Upper lobe of left lung (tissue), 6 donors: ENCODE measurements around the gene MAMDC4. TPM values are rescaled to one million over a fixed set of nuclear protein-coding genes. Genes with fewer than 3 reads are reported as not detected.

Experiments
- ATAC-seq, 2 donors: fragments of 200-7000 bp; cut with Tn5 transposase; one replicate each; pipeline ENCODE4 v1.9.1; 2022; ENCODE audit warnings: mild to moderate bottlenecking in 2 of 2, moderate library complexity in 2 of 2; ENCODE audit not compliant: low FRiP score in 2 of 2
- DNase-seq, 2 donors: peaks; one replicate each; pipeline ENCODE4 v3.0.0-alpha.2; 2019 to 2020
- H3K27ac ChIP-seq, 4 donors: fragments of 200-600 bp; sonication (generic); one replicate each; pipeline ENCODE4 v1.5.1; 2016 to 2019
- H3K27me3 ChIP-seq, 4 donors: fragments of 200-600 bp; sonication (generic); one replicate each; pipeline ENCODE4 v1.5.1; 2017 to 2019
- H3K36me3 ChIP-seq, 4 donors: fragments of 200-600 bp; sonication (generic); one replicate each; pipeline ENCODE4 v1.5.1; 2016 to 2019
- H3K4me1 ChIP-seq, 4 donors: fragments of 200-600 bp; sonication (generic); one replicate each; pipeline ENCODE4 v1.5.1; 2018 to 2019
- H3K4me3 ChIP-seq, 4 donors: fragments of 200-600 bp; sonication (generic); one replicate each; pipeline ENCODE4 v1.5.1; 2017 to 2019; ENCODE audit warnings: mild to moderate bottlenecking in 2 of 4, moderate library complexity in 1 of 4
- H3K9me3 ChIP-seq, 4 donors: fragments of 200-600 bp; sonication (generic); one replicate each; pipeline ENCODE4 v1.5.1; 2018 to 2019
- CTCF ChIP-seq, 6 experiments: fragments of 450-650 bp in 4 of 6; fragments of 200-600 bp in 2 of 6; sonication (generic) in 2 of 6; IDR thresholded peaks; one replicate each; pipeline ENCODE4 v1.5.1; 2016 to 2019; ENCODE audit warnings: antibody characterized with exemption in 6 of 6
- EP300 ChIP-seq, 4 donors: sonication (generic); formaldehyde crosslinking; IDR thresholded peaks; one replicate each; pipeline ENCODE4 v1.5.1; 2017; ENCODE audit warnings: antibody characterized with exemption in 4 of 4, control low read depth in 2 of 4
- POLR2A ChIP-seq, 4 donors: fragments of 450-650 bp; IDR thresholded peaks; one replicate each; pipeline ENCODE4 v1.5.1; 2016 to 2017; ENCODE audit warnings: antibody characterized with exemption in 4 of 4, mild to moderate bottlenecking in 2 of 4
- POLR2AphosphoS5 ChIP-seq, 2 donors: sonication (generic); formaldehyde crosslinking; IDR thresholded peaks; one replicate each; pipeline ENCODE4 v1.5.1; 2017; ENCODE audit warnings: antibody characterized with exemption in 2 of 2
- WGBS, 2 donors: methylation state at CpG; one replicate each; pipeline ENCODE4 v1.1.5; 2017 to 2018; 5-methylcytosine and 5-hydroxymethylcytosine counted together
- total RNA-seq, 6 donors: library from RNA; depleted of rRNA in 4 of 6; stranded (reverse); fragments of >200 nt in 4 of 6; gene quantifications; one replicate each; pipeline versions ENCODE4 v1.1.0 to v1.2.1, GENCODE V29; 2016 to 2021
- donor health status: DM: no; HTN: no; CAD: no; lungs with moderate emphysema.
- donor health status: DM: no; HTN: yes; CAD: no; lungs with severe emphysema.

The MAMDC4 gene
- total RNA-seq, 6 donors from 2014 or later = 2.1 to 18.9 (median 11.0) TPM

GRCh38 chr9:136857581-136858412 is 5.7 kb downstream of the MAMDC4 start:
- Histone ChIP-seq H3K4me1 (peaks cover 0 to 19% (median 7%) of the 10 kb centered on the region in 4 donors), H3K27me3 (no peaks in the 10 kb centered on the region), H3K36me3 (peaks cover 4 to 28% (median 23%) of the 10 kb centered on the region in 4 donors), H3K4me3 (no peak overlapping the region), H3K9me3 (no peaks in the 10 kb centered on the region), H3K27ac (no peak overlapping the region)
- DNase-seq (peak in 1 of 2 donors; percentile 77), ATAC-seq (peak in 1 of 2 donors; percentile 5)
- WGBS, 2 donors = 66 to 90% methylated on average over 7 to 8 of the region's 29 CpGs
- TF ChIP-seq POLR2AphosphoS5 (IDR thresholded peaks at IDR 0.05) = no peak
- TF ChIP-seq POLR2A (IDR thresholded peaks at IDR 0.05) = no peak
- no peak for TF ChIP-seq EP300 (IDR thresholded peaks at IDR 0.05)
- TF ChIP-seq CTCF (IDR thresholded peaks at IDR 0.05) = no peak

GRCh38 chr9:136858452-136858843 is 6.3 kb downstream of the MAMDC4 start:
- no peak overlapping the region for H3K27ac ChIP-seq
- TF ChIP-seq POLR2A (IDR thresholded peaks at IDR 0.05) (no peak), CTCF (IDR thresholded peaks at IDR 0.05) (no peak), EP300 (IDR thresholded peaks at IDR 0.05) (no peak), POLR2AphosphoS5 (IDR thresholded peaks at IDR 0.05) (no peak)

GRCh38 chr9:136858844-136859757 is 7.0 kb downstream of the MAMDC4 start:
- Histone ChIP-seq H3K9me3 (no peaks in the 10 kb centered on the region), H3K36me3 (peaks cover 11 to 39% (median 33%) of the 10 kb centered on the region in 4 donors), H3K4me1 (peaks cover 0 to 24% (median 7%) of the 10 kb centered on the region in 4 donors), H3K27me3 (no peaks in the 10 kb centered on the region), H3K4me3 (no peak overlapping the region), H3K27ac (peak overlapping the region in 1 of 4 donors; percentile 54)
- peak; percentile 11 to 23 for ATAC-seq
- WGBS, 2 donors = 65 to 66% methylated on average over 11 to 13 of the region's 20 CpGs
- DNase-seq = peak; percentile 60 to 90
- TF ChIP-seq CTCF (IDR thresholded peaks at IDR 0.05) = no peak
- no peak for TF ChIP-seq EP300 (IDR thresholded peaks at IDR 0.05)
- no peak for TF ChIP-seq POLR2A (IDR thresholded peaks at IDR 0.05)
- TF ChIP-seq POLR2AphosphoS5 (IDR thresholded peaks at IDR 0.05) = no peak

More at GRCh38 chr9:136858452-136858843, 6.3 kb downstream of the MAMDC4 start:
- Histone ChIP-seq H3K27me3 (no peaks in the 10 kb centered on the region), H3K4me3 (no peak overlapping the region), H3K4me1 (peaks cover 0 to 19% (median 7%) of the 10 kb centered on the region in 4 donors), H3K36me3 (peaks cover 8 to 34% (median 29%) of the 10 kb centered on the region in 4 donors), H3K9me3 (no peaks in the 10 kb centered on the region)
- 91 to 92% methylated on average over 13 to 15 of the region's 15 CpGs for whole genome bisulfite sequencing, 2 donors
- ATAC-seq (no peak), DNase-seq (peak in 1 of 2 donors; percentile 80)

GRCh38 chr9:136860529-136860928 is 8.4 kb downstream of the MAMDC4 start:
- Histone ChIP-seq H3K27me3 (no peaks in the 10 kb centered on the region), H3K4me1 (peaks cover 14 to 35% (median 17%) of the 10 kb centered on the region in 4 donors), H3K4me3 (no peak overlapping the region), H3K9me3 (no peaks in the 10 kb centered on the region), H3K27ac (no peak overlapping the region), H3K36me3 (peaks cover 11 to 39% (median 33%) of the 10 kb centered on the region in 4 donors)
- WGBS, 2 donors = 86 to 89% methylated on average over 7 to 9 of the region's 9 CpGs
- ATAC-seq (no peak), DNase-seq (peak in 1 of 2 donors; percentile 35)
- TF ChIP-seq POLR2AphosphoS5 (IDR thresholded peaks at IDR 0.05) (no peak), EP300 (IDR thresholded peaks at IDR 0.05) (no peak)
